T-helper 1 cell (primary cell): ENCODE results near the gene NINL.
"Not testable (repeated sequence)": the region's sequence is repeated elsewhere in the genome, so short reads cannot be mapped to it uniquely, and the experiment has no call there.

Source experiments
- DNase-seq, 5 donors: peaks; one replicate each; pipeline ENCODE4 v3.0.0-alpha.2; 2012 to 2020

The NINL gene

DNA sequence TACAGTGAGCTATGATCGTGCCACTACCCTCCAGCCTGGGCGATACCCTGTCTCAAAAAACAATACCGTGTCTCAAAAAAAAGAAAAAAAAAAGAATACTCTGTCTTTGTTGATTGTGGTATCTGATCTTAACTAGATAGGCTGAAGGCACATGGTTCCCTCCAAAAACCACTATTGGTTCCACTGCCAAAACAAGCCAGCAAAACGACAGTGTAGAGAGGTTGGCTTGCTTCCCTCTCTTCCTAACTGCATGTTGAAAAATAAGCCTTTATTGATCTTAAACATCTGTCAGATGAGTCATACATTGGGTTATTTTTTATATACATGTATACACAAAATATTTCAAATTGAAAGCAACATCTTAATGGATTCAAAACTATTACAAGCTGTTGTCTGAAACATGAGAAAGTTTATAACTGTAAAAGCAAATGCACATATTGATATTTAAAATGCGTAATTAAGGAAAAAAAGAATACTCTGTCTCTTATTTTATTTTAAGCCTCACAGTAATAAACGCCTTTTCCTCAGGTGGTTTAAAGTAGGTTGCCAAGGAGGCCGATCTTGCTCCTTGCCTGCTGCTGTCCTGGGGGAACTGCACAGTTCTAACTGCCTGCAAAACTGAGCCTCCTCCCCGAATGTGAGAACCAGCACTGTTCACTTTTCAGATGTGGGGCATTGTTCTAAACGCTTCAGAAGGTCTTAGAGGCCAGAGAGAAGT is 7.0 kb upstream of the NINL start:
- DNase-seq: no peak

DNA sequence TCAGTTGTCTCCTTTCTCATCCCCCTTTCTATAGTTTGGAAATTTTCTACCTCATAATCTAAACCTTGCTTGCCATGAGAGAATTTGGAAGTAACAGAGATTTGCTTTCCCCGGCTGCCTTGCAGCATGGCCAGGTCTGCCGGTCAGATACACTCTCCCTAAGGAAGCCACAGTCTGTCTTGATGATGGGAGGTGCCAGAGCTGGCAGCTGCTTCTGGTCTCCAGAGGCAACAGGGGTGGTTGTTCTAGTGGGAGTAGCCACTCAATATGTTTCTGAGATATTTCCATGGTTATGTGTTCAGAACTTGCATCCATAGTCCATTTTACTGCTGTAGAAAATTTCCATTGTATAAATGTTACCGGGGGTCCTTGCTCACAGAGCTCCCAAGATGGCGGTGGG is 5.4 kb upstream of the NINL start:
- DNase-seq: not testable (repeated sequence)

DNA sequence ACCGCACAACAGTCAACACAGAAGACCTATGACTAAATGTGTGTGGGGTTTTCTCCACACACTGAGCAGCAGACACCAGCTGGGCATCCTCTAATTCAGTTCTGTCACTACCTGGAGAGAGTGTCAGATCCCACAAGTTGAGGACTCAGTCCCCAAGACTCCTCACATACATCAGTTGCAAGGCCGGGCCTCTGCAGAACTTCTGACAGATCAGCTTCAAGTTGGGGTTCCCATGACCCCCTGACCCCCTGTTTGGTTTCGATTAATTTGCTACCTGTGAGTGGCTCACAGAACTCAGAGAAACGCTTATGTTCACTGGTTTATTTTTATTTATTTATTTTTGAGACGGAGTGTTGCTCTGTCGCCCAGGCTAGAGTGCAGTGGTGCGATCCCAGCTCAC is 3.2 kb upstream of the NINL start:
- DNase-seq: no peak

DNA sequence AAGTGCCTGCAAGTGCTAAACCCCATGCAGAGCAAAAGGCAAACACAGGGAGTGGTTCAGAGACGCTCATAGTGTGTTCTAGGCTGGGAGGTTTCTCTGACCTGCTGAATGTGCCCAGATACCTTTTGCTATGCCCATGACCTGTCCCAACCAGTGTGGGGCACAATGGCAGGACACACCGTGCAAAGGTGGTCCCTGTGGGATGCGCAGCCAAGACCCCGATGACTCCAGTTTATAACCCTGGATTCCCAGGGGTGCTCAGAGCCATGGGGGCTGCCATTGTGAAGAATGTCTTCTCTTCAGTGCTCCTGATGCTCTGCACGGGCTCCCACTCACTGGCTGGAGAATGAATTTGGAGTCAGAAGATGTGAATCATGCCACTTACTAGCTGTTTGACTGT is 2.2 kb upstream of the NINL start:
- DNase-seq: no peak

DNA sequence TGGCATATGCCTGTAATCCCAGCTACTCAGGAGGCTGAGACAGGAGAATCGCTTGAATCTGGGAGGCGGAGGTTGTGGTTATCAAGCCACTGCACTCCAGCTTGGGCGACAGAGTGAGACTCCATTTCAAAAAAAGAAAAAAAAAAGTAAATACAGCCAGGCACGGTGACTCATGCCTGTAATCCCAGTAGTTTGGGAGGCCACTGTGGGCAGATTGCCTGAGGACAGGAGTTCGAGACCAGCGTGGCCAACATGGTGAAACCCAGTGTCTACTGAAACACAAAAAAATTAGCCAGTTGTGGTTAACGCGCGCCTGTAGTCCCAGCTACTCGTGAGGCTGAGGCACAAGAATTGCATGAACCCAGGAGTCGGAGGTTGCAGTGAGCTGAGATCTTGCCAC is 1.5 kb upstream of the NINL start:
- DNase-seq: no peak

DNA sequence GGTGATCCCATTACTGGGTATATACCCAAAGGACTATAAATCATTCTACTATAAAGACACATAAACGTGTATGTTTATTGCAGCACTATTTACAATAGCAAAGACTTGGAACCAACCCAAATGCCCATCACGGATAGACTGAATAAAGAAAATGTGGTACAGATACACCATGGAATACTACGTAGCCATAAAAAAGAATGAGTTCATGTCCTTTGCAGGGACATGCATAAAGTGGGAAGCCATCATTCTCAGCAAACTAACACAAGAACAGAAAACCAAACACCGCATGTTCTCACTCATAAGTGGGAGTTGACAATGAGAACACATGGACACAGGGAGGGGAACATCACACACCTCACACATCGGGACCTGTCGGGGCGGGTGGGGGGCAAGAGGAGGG is 1.7 kb downstream of the NINL start:
- DNase-seq: not testable (repeated sequence)

DNA sequence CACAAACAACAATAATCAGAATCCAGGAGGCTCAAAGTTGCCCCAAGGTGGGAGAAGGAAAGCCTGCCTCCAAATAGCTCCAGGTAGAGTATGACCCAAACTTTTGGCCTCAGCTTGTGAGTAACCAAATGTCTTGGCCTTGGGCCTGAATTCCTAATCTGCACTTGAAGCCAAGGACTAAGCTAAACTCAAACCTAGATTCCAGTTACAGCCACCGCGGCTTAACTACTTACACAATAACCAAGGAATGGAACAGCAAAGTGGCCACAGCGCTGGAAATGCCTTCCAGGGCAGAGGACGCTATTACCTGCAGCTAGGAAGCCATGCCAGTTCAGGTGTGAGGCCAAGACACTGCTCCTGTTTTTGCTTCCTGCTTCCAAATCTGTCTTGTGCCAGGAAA is 4.6 kb downstream of the NINL start:
- no peak for DNase-seq

DNA sequence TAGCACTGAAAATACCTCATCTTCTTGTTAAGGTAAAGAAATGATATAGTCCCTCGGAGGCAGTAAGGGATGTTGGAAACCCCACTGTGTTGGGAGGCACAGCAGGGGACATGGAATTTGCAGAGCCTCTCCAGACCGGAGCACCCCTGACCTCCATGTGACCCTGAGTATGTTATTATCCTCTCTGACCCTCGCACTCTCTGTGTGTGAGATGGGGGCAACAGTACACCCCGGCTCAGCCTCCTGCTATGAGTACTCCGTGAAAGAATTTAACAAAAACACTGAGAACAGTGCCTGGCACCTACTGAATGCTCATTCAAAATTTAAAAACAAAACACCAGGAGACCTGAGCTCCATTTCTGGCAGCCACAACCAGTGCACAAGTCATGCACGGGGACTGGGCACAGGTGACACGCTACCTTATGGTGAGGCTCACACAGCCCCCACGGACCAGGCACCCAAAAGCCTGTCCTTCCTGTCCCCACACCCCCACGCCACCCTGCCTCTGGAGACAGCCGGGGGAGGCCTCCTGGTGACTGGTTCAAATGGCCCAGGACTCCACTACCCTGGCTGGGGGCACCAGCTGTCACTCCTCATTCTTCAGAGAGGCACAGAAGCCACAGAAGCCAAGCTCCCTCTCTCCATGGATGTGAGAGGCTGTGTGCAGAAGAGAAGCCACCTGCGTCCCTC is 6.1 kb downstream of the NINL start:
- no peak for DNase-seq

DNA sequence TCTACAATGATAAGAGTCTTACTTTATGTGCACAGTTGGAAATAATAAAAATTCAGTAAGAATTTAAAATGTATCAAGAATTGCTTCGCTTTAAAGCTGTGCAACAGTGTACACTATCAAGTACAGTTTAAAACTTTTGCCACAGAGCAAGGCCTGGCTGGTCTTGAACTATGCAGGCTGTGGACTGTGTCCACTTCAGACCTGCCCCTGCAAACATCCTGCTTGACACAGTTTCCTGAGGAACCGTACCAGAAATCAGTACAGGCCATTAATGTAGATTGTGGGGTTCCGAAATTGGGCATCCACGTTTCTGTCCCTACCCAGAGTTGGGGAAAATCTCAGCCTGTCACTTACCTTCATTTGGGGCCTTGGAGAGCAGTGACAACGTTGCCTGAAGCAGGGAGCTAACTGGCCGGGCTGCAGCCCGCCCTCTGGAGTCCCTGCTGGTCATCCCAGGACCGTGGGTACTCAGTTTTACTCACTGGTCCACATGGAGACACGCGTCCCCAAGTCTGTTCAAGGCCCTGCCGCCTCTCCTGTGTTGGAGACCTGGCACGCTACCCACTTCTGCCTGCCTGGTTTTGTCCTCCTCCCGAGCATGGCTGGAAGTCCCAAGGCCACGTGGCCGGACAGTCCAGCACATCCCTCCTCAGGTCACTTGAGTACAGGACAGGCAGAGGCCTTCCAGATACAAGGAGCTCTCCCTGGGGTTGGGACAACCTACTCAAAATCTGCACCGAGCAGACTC is 8.4 kb downstream of the NINL start:
- DNase-seq: no peak

DNA sequence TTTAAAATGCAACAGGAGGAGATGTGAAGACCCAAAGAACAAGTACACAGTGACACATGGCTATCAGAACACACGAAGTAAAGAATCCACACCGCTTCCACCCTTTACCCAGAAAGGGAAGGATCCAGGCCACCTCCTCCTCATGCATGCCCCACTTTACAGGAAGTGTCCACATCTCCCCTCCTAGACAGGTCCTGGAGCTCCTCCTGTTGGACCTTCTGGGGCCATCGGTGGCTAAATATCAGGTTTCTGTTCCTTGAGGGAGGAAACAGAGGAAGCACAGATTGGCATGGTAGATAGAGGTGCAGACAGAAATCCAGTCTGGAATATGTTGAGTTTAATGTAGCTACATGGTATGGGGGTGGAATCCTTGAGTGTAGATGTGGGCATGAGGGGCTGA is 10.9 kb downstream of the NINL start:
- no peak for DNase-seq

DNA sequence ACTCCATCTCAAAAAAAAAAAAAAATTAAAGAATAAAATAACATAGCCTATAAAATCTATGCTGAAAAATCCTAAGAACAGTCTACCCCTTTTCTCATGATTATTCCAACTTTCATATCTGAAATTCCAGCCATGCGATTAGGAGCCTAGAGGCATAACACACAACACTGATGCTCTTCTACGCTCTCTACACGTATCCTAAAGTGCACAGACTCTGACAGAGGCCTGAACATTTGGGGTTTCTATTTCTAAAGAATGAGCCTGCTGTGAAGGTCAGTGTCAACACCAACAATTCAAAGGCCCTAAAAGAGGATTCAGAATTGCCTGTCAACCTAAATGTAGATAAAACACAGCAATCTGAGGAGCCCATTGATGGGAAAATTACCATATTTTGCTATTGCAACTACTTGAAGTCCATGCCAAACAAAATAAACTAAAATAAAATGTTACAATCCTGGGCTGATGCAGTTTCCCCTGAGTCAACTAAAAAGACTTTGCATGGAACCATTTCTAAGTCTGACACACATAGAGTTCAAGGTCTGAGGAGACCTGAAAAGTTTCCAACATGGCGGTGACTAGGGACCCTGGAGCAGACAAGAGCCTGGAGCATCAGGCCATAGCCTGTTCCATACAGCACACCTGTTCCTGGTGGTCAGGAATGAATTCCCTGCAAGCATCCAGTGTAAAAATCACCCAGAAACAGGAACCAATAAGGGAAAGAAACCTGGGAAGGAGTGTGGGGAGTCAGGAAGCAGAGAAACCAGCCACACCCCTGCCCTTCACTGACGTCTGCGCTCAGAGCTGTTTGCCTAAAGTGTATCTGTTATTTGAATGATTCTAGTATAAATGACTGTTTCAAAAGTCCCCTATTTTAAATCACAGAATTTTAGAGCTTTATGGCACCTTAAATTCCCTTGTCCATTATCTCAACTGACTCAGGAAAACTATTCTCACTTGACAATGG is 11.8 kb downstream of the NINL start:
- no peak for DNase-seq

DNA sequence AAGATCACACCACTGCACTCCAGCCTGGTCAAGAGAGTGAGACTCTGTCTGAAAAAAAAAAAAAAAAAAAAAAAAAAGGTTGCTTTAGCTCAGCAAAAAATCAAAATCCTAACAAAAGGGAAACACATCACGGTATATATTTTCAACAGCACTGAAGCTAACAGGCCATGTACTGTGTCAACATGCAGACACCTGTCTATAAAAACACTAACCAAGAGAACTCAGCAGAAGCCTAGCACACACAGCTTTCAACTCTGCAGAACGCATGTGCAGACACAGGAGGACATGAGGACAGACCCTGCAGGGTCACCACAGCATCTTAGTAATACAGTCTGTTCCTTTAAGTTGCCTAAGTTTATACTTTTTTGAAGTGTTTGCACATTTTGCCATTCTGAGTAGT is 13.5 kb downstream of the NINL start:
- no peak for DNase-seq

DNA sequence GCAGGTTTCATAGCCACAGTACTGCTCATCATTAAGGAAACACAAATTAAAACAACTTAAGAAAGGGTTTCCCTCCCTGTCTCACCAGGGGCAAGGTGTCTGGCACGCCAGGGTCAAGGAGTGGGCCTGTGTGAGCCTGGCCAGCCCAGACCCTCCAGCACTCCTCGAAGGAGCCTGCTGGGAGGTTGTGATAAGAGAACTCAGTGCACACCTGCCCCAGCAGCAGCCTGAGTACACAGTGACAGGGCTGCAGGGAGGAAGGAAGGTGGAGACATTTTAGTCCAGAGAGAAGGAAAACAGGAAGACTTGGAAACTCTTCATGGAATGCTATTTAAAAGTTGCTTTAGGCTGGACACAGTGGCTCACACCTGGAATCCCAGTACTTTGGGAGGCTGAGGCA is 14.1 kb downstream of the NINL start:
- DNase-seq: no peak

DNA sequence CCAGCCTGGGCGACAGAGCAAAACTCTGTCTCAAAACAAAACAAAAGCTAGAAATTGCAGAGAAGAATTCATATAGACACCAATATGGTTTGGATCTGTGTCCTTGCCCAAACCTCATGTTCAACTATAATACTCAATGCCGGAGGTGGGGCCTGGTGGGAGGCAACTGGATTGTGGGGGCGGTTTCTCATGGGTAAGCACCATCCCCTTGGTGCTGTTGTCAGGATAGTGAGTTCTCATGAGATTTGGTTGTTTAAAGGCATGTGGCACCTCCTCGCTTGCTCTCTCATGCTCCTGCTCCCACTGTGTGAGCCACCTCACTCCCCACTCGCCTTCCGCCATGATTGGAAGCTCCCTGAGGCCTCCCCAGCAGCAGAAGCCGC is 15.2 kb downstream of the NINL start:
- DNase-seq: no peak

DNA sequence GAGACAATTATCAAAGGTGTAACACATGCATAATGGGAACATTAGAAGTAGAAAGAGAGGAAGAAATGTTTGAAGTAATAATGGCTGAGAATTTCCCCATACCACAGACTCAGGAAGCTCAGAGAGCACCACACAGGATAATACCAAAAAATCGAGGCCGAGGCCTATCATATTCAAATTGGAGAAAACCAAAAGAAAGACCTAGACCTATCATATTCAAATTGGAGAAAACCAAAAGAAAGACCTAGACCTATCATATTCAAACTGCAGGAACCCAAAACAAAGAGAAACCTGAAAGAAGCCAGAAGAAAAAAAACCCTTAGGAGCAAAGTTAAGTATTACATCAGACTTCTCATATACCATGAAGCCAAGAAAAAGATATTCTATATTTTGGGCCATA is 18.0 kb downstream of the NINL start:
- no peak for DNase-seq

DNA sequence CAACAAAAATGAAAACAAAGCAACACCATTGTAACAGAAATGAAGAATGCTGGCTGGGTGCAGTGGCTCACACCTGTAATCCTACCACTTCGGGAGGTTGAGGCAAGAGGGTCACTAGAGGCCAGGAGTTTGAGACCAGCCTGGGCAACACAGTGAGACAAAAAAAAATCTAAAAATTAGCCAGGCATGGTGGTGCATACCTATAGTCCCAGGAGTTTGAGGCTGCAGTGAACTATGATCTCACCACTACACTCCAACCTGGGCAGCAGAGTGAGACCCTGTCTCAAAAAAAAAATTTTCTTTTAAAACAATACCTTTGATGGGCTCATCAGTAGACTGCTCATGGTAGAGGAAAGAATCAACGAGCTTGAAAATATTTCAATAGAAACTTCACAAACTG is 18.5 kb downstream of the NINL start:
- DNase-seq: no peak

DNA sequence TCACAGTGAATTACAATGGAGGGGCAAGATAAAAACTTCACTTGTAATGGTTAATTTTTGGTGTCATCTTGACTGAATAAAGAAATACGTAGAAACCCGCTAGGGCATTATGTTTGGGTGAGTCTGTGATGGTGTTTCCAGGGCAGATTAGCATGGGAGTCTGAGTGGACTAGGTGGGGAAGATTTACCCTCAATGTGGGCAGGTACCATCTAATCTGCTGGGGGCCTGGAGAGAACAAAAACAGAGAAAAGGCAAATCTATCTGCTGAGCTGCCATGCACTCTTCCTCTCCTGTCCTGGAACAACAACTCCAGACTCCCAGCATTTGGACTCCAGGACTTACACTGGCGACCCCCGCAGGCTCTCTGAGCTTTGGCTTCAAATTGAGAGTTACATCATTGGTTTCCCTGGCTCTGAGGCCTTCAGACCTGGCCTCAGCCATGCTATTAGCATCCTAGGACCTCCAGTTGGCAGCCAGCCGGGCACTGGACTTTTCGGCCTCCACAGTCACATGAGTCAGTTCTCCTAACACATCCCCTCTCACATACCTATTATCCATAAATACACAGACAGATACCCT is 19.7 kb downstream of the NINL start:
- DNase-seq: no peak

DNA sequence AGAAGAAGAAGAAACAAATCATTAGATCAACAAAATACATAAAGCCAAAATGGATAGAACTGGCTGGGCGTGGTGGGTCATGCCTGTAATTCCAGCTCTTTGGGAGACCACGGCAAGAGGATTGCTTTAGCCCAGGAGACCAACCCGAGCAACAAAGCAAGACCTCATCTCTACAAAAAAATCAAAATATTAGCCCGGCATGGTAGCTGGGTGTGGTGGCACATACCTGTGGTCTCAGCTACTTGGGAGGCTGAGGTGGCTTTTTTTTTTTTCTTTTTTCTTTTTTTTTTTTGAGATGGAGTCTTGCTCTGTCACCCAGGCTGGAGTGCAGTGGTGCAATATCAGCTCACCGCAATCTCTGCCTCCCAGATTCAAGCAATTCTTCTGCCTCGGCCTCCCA is 21.5 kb downstream of the NINL start:
- no peak for DNase-seq

DNA sequence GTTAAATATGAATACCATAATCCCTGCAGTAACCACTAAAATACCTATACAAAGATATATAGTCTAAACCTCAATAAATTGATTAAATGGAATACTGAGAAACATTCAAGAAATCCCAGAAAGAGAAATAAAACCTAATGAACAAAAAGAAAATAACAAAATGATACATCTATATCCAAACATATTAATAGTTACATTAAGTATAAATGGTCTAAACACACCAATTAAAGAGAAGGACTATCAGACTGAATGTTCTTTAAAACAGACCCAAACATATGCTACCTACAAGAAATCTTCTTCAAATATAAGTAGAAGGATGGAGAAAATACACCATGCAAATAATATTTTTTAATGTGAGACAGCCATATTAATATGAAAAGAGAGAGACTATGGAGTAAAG is 22.0 kb downstream of the NINL start:
- DNase-seq: no peak

DNA sequence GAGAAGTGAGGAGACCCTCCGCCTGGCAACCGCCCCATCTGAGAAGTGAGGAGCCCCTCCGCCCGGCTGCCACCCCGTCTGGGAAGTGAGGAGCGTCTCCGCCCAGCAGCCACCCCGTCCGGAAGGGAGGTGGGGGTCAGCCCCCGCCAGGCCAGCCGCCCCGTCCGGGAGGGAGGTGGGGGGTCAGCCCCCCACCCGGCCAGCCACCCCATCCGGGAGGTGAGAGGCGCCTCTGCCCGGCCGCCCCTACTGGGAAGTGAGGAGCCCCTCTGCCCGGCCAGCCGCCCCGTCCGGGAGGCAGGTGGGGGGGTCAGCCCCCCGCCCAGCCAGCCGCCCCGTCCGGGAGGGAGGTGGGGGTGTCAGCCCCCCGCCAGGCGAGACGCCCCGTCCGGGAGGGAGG is 23.6 kb downstream of the NINL start:
- not testable (repeated sequence) for DNase-seq

DNA sequence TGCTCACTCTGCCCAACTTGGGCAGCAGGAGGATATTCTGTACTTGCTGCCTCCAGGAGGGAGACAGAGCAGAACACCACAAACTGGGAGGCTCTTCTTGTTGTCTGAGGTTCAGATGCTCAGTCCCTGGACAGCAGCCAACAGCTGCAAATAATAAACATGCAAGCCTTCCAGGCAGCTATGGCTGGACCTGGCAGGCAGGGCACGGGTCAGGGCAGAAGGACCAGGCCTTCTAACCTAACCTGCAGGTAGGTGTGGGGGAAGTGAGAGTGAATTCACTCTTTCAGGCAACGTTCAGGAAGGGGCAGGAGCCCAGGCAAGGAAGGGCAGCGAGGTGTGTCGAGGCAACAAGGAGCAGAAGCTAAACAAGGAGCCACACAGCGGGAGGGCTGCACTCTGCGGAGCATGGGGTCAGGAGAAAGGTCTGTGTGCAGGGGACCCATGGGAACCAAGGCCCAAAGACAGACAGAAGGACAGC is 31.5 kb downstream of the NINL start:
- DNase-seq: no peak

DNA sequence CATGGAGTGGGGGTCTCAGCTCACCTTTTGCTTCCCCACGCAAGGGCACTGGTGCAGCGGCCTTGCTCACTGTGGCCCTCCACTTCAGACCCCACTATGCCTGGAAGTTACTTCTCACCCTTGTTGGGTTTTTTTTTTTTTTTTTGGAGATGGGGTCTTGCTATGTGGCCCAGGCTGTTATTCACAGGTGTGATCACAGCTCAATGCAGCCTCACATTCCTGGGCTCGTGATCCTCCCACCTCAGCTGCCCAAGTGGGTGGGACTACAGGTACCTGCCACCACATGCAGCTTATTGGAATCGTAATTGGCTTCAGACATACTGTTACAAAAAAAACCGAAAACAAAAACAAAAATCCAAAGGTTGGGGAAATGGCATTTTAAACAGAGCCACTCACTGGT is 32.4 kb downstream of the NINL start:
- no peak for DNase-seq
